Measurements from ENCODE around the gene TANGO2. TPM values are rescaled to one million over a fixed set of nuclear protein-coding genes. Genes with fewer than 3 reads are reported as not detected.

TANGO2 gene
- polyA plus RNA-seq, 1 donor from 2014 or later = 12.7 TPM

GRCh38 chr22:19980766-19981165 lies 40.1 kb upstream of the TANGO2 start:
- no peak overlapping the region for H3K9ac ChIP-seq (ENCODE audit: low read length)
- no peaks in the 10 kb centered on the region for H3K36me3 ChIP-seq (ENCODE audit: insufficient read depth, low read length)
- no peaks in the 10 kb centered on the region for H3K9me3 ChIP-seq (ENCODE audit: low read length)
- H3K79me2 ChIP-seq (replicated peaks; ENCODE audit: insufficient read depth, low read length) = peaks cover 16% of the 10 kb centered on the region
- H3K4me2 ChIP-seq (ENCODE audit: low read length) = no peak overlapping the region
- TF ChIP-seq POLR2AphosphoS5 (IDR thresholded peaks at IDR 0.05) (no peak), MXI1 (conservative IDR thresholded peaks at IDR 0.05; ENCODE audit: poor library complexity, severe bottlenecking) (no peak), CTCF (IDR thresholded peaks at IDR 0.05; ENCODE audit: poor library complexity, severe bottlenecking) (no peak), TAF1 (IDR thresholded peaks at IDR 0.05; ENCODE audit: low read depth) (no peak), EP300 (conservative IDR thresholded peaks at IDR 0.05; ENCODE audit: poor library complexity, severe bottlenecking) (no peak), RAD21 (conservative IDR thresholded peaks at IDR 0.05) (no peak), EZH2 (IDR thresholded peaks at IDR 0.05; ENCODE audit: borderline replicate concordance, insufficient read depth, low read length, poor library complexity, severe bottlenecking) (no peak), REST (IDR thresholded peaks at IDR 0.05; ENCODE audit: borderline replicate concordance) (no peak), SMC3 (conservative IDR thresholded peaks at IDR 0.05; ENCODE audit: poor library complexity) (no peak)
- no peak overlapping the region for H3K27ac ChIP-seq (ENCODE audit: low read length)
- no peaks in the 10 kb centered on the region for H3F3A ChIP-seq (ENCODE audit: insufficient read depth, low read length, poor library complexity, severe bottlenecking)
- no peak overlapping the region for H2AFZ ChIP-seq (ENCODE audit: low read depth, low read length)
- H3K9me2 ChIP-seq (ENCODE audit: insufficient read depth, low read length) = no peaks in the 10 kb centered on the region
- H3K4me3 ChIP-seq (ENCODE audit: low read length) = no peak overlapping the region
- no peaks in the 10 kb centered on the region for H4K20me1 ChIP-seq (ENCODE audit: insufficient read depth)
- H3K27me3 ChIP-seq (ENCODE audit: insufficient read depth, low read depth, low read length) = no peaks in the 10 kb centered on the region

DNA sequence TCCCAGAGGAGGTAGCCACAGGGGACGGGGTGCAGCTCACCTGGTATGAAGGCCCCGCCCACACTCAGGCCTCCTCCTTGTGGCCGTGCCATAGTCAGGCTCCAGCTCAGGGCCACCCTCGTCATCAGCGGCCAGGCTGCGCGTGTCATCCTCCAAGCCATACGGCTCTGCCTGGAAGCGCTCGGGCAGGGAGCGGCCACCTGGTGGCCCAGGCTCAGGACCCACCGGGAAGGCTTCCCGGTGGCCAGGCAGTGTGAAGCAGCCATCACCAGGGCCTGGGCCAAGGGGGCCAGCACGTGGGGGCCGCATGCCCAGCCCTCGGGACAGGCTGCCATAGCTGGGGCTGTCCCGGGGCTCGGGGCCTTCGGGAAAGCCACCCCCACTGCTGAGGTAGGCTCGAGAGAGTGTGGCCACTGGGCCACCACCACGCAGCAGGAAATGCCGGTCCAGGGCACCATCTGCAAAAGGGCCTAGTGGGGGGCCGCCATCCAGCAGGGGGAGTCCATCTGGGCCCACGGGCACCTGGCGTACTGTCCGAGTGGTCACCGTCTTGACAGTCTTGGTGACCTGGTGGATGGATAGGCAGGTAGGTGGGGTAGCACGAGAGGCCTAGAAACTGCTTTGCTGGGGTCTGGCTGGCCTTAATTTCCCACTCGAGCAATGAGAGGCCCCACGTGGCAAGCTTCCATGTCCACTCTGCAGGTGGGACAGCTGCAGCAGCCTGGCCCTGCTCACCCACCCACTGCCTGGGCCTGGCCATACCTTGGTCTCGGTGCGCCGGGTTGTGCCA lies 39.5 kb upstream of the TANGO2 start:
- Histone ChIP-seq H3K27ac (ENCODE audit: low read length) (no peak overlapping the region), H3K4me2 (ENCODE audit: low read length) (no peak overlapping the region), H3K36me3 (ENCODE audit: insufficient read depth, low read length) (no peaks in the 10 kb centered on the region), H3K27me3 (ENCODE audit: insufficient read depth, low read depth, low read length) (no peaks in the 10 kb centered on the region), H3K9ac (ENCODE audit: low read length) (no peak overlapping the region), H2AFZ (ENCODE audit: low read depth, low read length) (no peak overlapping the region), H3K9me3 (ENCODE audit: low read length) (no peaks in the 10 kb centered on the region), H3K9me2 (ENCODE audit: insufficient read depth, low read length) (no peaks in the 10 kb centered on the region), H3F3A (ENCODE audit: insufficient read depth, low read length, poor library complexity, severe bottlenecking) (no peaks in the 10 kb centered on the region), H4K20me1 (ENCODE audit: insufficient read depth) (no peaks in the 10 kb centered on the region), H3K79me2 (replicated peaks; ENCODE audit: insufficient read depth, low read length) (peaks cover 22% of the 10 kb centered on the region), H3K4me3 (ENCODE audit: low read length) (no peak overlapping the region)
- TF ChIP-seq MXI1 (conservative IDR thresholded peaks at IDR 0.05; ENCODE audit: poor library complexity, severe bottlenecking) (no peak), CTCF (IDR thresholded peaks at IDR 0.05; ENCODE audit: poor library complexity, severe bottlenecking) (no peak), EZH2 (IDR thresholded peaks at IDR 0.05; ENCODE audit: borderline replicate concordance, insufficient read depth, low read length, poor library complexity, severe bottlenecking) (no peak), TAF1 (IDR thresholded peaks at IDR 0.05; ENCODE audit: low read depth) (no peak), REST (IDR thresholded peaks at IDR 0.05; ENCODE audit: borderline replicate concordance) (no peak), EP300 (conservative IDR thresholded peaks at IDR 0.05; ENCODE audit: poor library complexity, severe bottlenecking) (no peak), SMC3 (conservative IDR thresholded peaks at IDR 0.05; ENCODE audit: poor library complexity) (no peak), RAD21 (conservative IDR thresholded peaks at IDR 0.05) (no peak), POLR2AphosphoS5 (IDR thresholded peaks at IDR 0.05) (no peak)

Data from neural cell (in vitro differentiated cells).